ACHN (cell line): ENCODE measurements around the gene EFNA1.

Experiments
- DNase-seq: peaks from one replicate; pipeline ENCODE4 v3.0.0-alpha.2; 2015
- in situ Hi-C: cut with HindIII; loops from 2 replicates; pipeline ENCODE4 v1.10.0; 2017; ENCODE audit warnings: low sequenced_read_pairs, low pct_ligation_motif_present, low pct_unique_long_range_greater_than_20kb

The EFNA1 gene

GRCh38 chr1:155179112-155180031 is 51.7 kb downstream of the EFNA1 start:
- no peak for DNase-seq
- in situ Hi-C loops, result no loop called here

- in situ Hi-C loops, result no loop called here
- no peak for DNase-seq
These were observed 53.8 kb downstream of the EFNA1 start for GRCh38 chr1:155181371-155182051.

- in situ Hi-C loops, result no loop called here
- no peak for DNase-seq
These were observed 54.4 kb downstream of the EFNA1 start for GRCh38 chr1:155182052-155182550.

GRCh38 chr1:155183775-155184221 is 56.1 kb downstream of the EFNA1 start:
- in situ Hi-C loops, result no loop called here
- DNase-seq, result no peak

GRCh38 chr1:155184351-155184811 is 56.7 kb downstream of the EFNA1 start:
- in situ Hi-C loops, result no loop called here
- no peak for DNase-seq
